ENCODE measurements around the gene STX18.

STX18 gene

GRCh38 chr4:4408576-4409335 lies 133.1 kb downstream of the STX18 start:
- no peak for TF ChIP-seq CTCF (IDR thresholded peaks at IDR 0.05)
- Mint-ChIP-seq H3K9me3 (no peaks in the 10 kb centered on the region), H3K4me3 (no peak overlapping the region), H3K4me1 (peaks cover 5% of the 10 kb centered on the region), H3K36me3 (ENCODE audit: low read depth) (no peaks in the 10 kb centered on the region), H3K27me3 (ENCODE audit: low read depth, poor library complexity) (peaks cover 9% of the 10 kb centered on the region), H3K27ac (no peak overlapping the region)
- no peak for DNase-seq

- H3K36me3 Mint-ChIP-seq (ENCODE audit: low read depth), result no peaks in the 10 kb centered on the region
- no peak overlapping the region for H3K4me3 Mint-ChIP-seq
- peaks cover 5% of the 10 kb centered on the region for H3K4me1 Mint-ChIP-seq
- H3K27ac Mint-ChIP-seq, result no peak overlapping the region
- no peak for DNase-seq
- TF ChIP-seq CTCF (IDR thresholded peaks at IDR 0.05), result no peak
- no peaks in the 10 kb centered on the region for H3K9me3 Mint-ChIP-seq
- peaks cover 9% of the 10 kb centered on the region for H3K27me3 Mint-ChIP-seq (ENCODE audit: low read depth, poor library complexity)
Observed at GRCh38 chr4:4408132-4408523, 133.7 kb downstream of the STX18 start.

DNA sequence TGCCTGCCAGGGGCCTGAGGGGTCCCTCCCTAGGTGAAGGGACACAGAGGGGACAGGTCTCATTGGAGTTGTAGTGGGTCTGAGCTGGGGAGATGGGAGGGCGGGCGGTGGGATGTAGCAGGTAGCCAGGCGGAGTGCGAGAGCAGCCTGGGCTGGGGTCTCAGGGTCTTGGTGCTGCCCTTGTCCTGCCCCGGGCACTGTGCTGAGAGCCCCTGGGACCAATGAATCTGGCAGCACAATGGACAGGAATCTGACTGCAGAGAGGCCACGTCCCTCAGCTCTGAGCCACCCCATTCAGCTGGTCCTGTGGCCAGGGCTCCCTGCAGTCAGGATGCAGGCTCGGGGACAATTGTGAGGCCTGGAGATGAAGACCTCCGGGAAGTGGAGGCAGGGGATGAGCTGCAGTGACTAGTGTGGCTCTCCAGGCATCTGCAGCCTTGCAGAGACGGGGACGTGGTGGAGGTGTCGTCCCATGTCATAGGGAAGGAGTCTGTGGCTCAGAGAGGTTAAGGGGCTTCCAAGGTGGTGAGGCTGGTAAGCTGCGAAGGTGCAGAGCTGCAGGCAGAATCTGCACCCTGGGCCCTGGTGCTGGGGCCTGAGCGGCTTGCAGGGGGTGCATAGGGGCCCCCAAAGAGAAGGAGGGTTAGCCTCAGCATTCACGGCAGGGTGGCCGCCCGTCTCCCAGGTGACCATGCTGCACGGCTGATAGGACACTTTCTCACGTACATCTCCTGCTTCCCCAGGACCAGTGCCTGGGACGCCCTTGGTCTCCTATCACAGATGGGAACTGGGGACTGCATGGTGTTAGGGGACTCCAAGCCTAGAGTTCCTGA lies 134.3 kb downstream of the STX18 start:
- H3K4me1 Mint-ChIP-seq, result peaks cover 5% of the 10 kb centered on the region
- TF ChIP-seq CTCF (IDR thresholded peaks at IDR 0.05), result no peak
- no peaks in the 10 kb centered on the region for H3K9me3 Mint-ChIP-seq
- peaks cover 9% of the 10 kb centered on the region for H3K27me3 Mint-ChIP-seq (ENCODE audit: low read depth, poor library complexity)
- no peaks in the 10 kb centered on the region for H3K36me3 Mint-ChIP-seq (ENCODE audit: low read depth)
- H3K4me3 Mint-ChIP-seq, result no peak overlapping the region
- DNase-seq, result no peak
- no peak overlapping the region for H3K27ac Mint-ChIP-seq

- H3K4me1 Mint-ChIP-seq, result peaks cover 5% of the 10 kb centered on the region
- no peak for DNase-seq
- H3K4me3 Mint-ChIP-seq, result no peak overlapping the region
- H3K27me3 Mint-ChIP-seq (ENCODE audit: low read depth, poor library complexity), result peaks cover 9% of the 10 kb centered on the region
- H3K9me3 Mint-ChIP-seq, result no peaks in the 10 kb centered on the region
- H3K27ac Mint-ChIP-seq, result peak overlapping the region; percentile 90
- H3K36me3 Mint-ChIP-seq (ENCODE audit: low read depth), result no peaks in the 10 kb centered on the region
- no peak for TF ChIP-seq CTCF (IDR thresholded peaks at IDR 0.05)
Observed at GRCh38 chr4:4406455-4407298, 135.2 kb downstream of the STX18 start.

DNA sequence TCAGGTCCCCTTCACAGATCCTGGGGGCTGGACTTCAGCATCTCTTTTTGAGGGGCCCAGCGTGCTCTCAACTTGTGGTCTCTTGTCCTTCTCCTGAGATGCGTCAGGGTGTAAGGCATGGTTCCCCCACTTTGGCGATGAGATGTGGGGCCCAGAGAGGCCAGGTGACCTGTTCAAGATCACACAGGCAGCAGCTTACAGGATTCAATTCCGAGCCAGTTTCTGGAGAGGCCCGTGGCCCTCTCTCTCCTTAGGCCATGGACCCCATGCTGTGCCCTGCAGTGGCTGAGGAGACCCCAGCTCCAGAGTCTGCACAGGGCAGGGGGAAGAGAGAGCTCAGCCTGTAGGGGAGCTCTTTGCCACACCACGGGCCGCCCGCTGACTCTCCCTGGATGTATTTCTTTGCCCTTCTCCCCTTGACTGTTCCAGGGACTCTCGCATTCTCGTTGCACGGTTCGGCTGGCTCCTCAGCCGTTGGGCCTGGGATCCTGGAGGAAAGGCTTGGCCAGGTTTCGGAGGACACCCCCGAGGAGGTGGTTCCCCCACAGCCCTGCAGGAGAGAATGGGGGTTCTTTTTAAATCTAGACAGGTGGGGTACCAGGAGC lies 136.4 kb downstream of the STX18 start:
- Mint-ChIP-seq H3K9me3 (peaks cover 2% of the 10 kb centered on the region), H3K4me1 (peaks cover 5% of the 10 kb centered on the region), H3K27ac (no peak overlapping the region), H3K36me3 (ENCODE audit: low read depth) (no peaks in the 10 kb centered on the region), H3K4me3 (no peak overlapping the region), H3K27me3 (ENCODE audit: low read depth, poor library complexity) (peaks cover 9% of the 10 kb centered on the region)
- no peak for DNase-seq
- TF ChIP-seq CTCF (IDR thresholded peaks at IDR 0.05), result no peak

Data from nephron progenitor cell (in vitro differentiated cells).